GM12878 (cell line): Measurements from ENCODE around the gene PLXNA4. TPM values are rescaled to one million over a fixed set of nuclear protein-coding genes. Genes with fewer than 3 reads are reported as not detected.

ENCODE experiments used
- ATAC-seq: fragments of 200-7000 bp; cut with Tn5 transposase; 3 replicates; pipeline ENCODE4 v1.9.1; 2020; ENCODE audit warnings: mild to moderate bottlenecking, moderate library complexity
- BruUV-seq: library from RNA; stranded (reverse); fragments of 400-500 nt; replicated peaks from 2 replicates; lab custom pipeline; 2021; lab: Mats Ljungman, UMichigan
- CTCF ChIA-PET: fragments of 300-600 bp; sonication (Branson Sonifier 250); formaldehyde crosslinking; extraction: SDS; loops from one replicate; lab custom pipeline; 2021; ENCODE audit warnings: inconsistent platforms; lab: Yijun Ruan, JAX
- POLR2A ChIA-PET: fragments of 350-600 bp; formaldehyde crosslinking; extraction: SDS; loops from one replicate; lab custom pipeline; 2021; ENCODE audit warnings: inconsistent platforms; lab: Charles Lee
- RAD21 ChIA-PET: fragments of 300-600 bp; sonication (Branson Sonifier 250); formaldehyde crosslinking; loops from one replicate; lab custom pipeline; 2023; ENCODE audit warnings: antibody characterized with exemption; ENCODE audit not compliant: unreplicated experiment; lab: Charles Lee
- SMC1A ChIA-PET: fragments of 300-600 bp; sonication (Branson Sonifier 250); formaldehyde crosslinking; loops from one replicate; lab custom pipeline; 2023; ENCODE audit not compliant: unreplicated experiment, uncharacterized antibody; lab: Charles Lee
- DNase-seq: peaks from one replicate; pipeline ENCODE4 v3.0.0-alpha.2; 2011; ENCODE audit warnings: low read depth, low spot score
- FAIRE-seq: peaks from 3 replicates; lab custom pipeline; 2011; peaks lifted over from hg19 to GRCh38; lab: Jason Lieb, UNC
- H2AFZ ChIP-seq: 2 replicates; pipeline ENCODE4 v1.6.0; 2011; ENCODE audit warnings: low read depth, low read length, control low read depth; ENCODE audit not compliant: control insufficient read depth
- H3K27ac ChIP-seq: 2 replicates; pipeline ENCODE4 v1.5.1; 2011; ENCODE audit warnings: control low read depth; ENCODE audit not compliant: control insufficient read depth, insufficient read depth
- H3K27me3 ChIP-seq, 2 experiments: replicated peaks in 1 of 2; 2 replicates each; pipeline versions ENCODE4 v1.6.0 to v1.6.1; 2011; ENCODE audit warnings: low read length in 1 of 2; ENCODE audit not compliant: control insufficient read depth in 2 of 2, insufficient read depth in 2 of 2
- H3K36me3 ChIP-seq, 2 experiments: 2 replicates each; pipeline ENCODE4 v1.5.1; 2011; ENCODE audit warnings: low read length in 1 of 2; ENCODE audit not compliant: control insufficient read depth in 2 of 2, insufficient read depth in 2 of 2
- H3K4me1 ChIP-seq: 2 replicates; pipeline ENCODE4 v1.6.1; 2011; ENCODE audit warnings: mild to moderate bottlenecking, low read length, moderate library complexity, mixed read lengths; ENCODE audit not compliant: control insufficient read depth, insufficient read depth
- H3K4me2 ChIP-seq: 2 replicates; pipeline ENCODE4 v1.6.0; 2011; ENCODE audit warnings: control low read depth; ENCODE audit not compliant: control insufficient read depth, insufficient read depth
- H3K4me3 ChIP-seq: fragments of 200-600 bp; sonication (generic); 2 replicates; pipeline ENCODE4 v1.5.1; 2016
- H3K79me2 ChIP-seq: 2 replicates; pipeline ENCODE4 v1.6.0; 2011; ENCODE audit warnings: low read length; ENCODE audit not compliant: control insufficient read depth, insufficient read depth
- H3K9ac ChIP-seq: 2 replicates; pipeline ENCODE4 v1.8.0; 2011; ENCODE audit warnings: low read length, control low read depth, mixed read lengths; ENCODE audit not compliant: control insufficient read depth, insufficient read depth
- H3K9me3 ChIP-seq: replicated peaks from 3 replicates; pipeline ENCODE4 v1.5.1; 2011; ENCODE audit warnings: mild to moderate bottlenecking, low read length; ENCODE audit not compliant: control insufficient read depth, insufficient read depth
- H4K20me1 ChIP-seq: 2 replicates; pipeline ENCODE4 v1.6.0; 2011; ENCODE audit not compliant: control insufficient read depth, insufficient read depth
- BHLHE40 ChIP-seq, 2 experiments: fragments of 450-650 bp in 1 of 2; IDR thresholded peaks; 2 replicates each; pipeline ENCODE4 v1.6.1; 2011 to 2017; ENCODE audit warnings: low read depth in 2 of 2, borderline replicate concordance in 1 of 2, improper control_type of control experiment in 1 of 2, low read length in 1 of 2, mild to moderate bottlenecking in 1 of 2
- CEBPZ ChIP-seq: fragments of 150-350 bp; IDR thresholded peaks from 2 replicates; pipeline ENCODE4 v1.6.1; 2016; ENCODE audit warnings: low read depth, low read length
- CHD1 ChIP-seq: IDR thresholded peaks from 2 replicates; pipeline ENCODE4 v1.6.1; 2012; ENCODE audit warnings: low read depth, low read length, improper control_type of control experiment
- CREM ChIP-seq: IDR thresholded peaks from 2 replicates; pipeline ENCODE4 v1.6.1; 2014; ENCODE audit warnings: antibody characterized with exemption, low read depth
- HSF1 ChIP-seq: fragments of 150-350 bp; IDR thresholded peaks from 2 replicates; pipeline ENCODE4 v1.6.1; 2014; ENCODE audit warnings: mild to moderate bottlenecking, low read depth, low read length
- IRF4 ChIP-seq: IDR thresholded peaks from 2 replicates; pipeline ENCODE4 v1.6.1; 2011; ENCODE audit warnings: low read depth, low read length
- IRF5 ChIP-seq: fragments of 450-650 bp; IDR thresholded peaks from 2 replicates; pipeline ENCODE4 v1.6.1; 2017; ENCODE audit warnings: borderline replicate concordance
- MTA2 ChIP-seq: fragments of 450-650 bp; IDR thresholded peaks from 2 replicates; pipeline ENCODE4 v1.6.1; 2016; ENCODE audit warnings: low read depth, mild to moderate bottlenecking, moderate library complexity
- SUZ12 ChIP-seq: fragments of 200-600 bp; sonication (generic); IDR thresholded peaks from one replicate; pipeline ENCODE4 v1.6.1; 2018; ENCODE audit warnings: antibody characterized with exemption, mild to moderate bottlenecking; ENCODE audit not compliant: unreplicated experiment
- TCF12 ChIP-seq: IDR thresholded peaks from 2 replicates; pipeline ENCODE4 v1.6.1; 2011; ENCODE audit warnings: low read depth, mild to moderate bottlenecking, low read length
- YY1 ChIP-seq: IDR thresholded peaks from 2 replicates; pipeline ENCODE4 v1.6.1; 2011; ENCODE audit warnings: low read depth, mild to moderate bottlenecking, low read length
- ZBTB4 ChIP-seq: fragments of 450-650 bp; formaldehyde crosslinking; IDR thresholded peaks from 2 replicates; pipeline ENCODE4 v1.4.0; 2022; ENCODE audit warnings: mild to moderate bottlenecking, moderate library complexity
- ZNF207 ChIP-seq: fragments of 450-650 bp; IDR thresholded peaks from 2 replicates; pipeline ENCODE4 v1.6.1; 2014; ENCODE audit warnings: antibody characterized with exemption, mild to moderate bottlenecking, borderline replicate concordance
- ZNF217 ChIP-seq: fragments of 450-650 bp; IDR thresholded peaks from 2 replicates; pipeline ENCODE4 v1.6.1; 2017; ENCODE audit warnings: antibody characterized with exemption, mild to moderate bottlenecking
- WGBS: methylation state at CpG from one replicate; pipeline ENCODE4 v1.1.6; 2016; ENCODE audit warnings: low lambda C conversion rate; ENCODE audit not compliant: insufficient replicate concordance, insufficient coverage; ENCODE audit errors: missing lambda C conversion rate; 5-methylcytosine and 5-hydroxymethylcytosine counted together
- in situ Hi-C: fragments of 300-500 bp; cut with MboI; formaldehyde crosslinking; loops from 9 replicates; pipeline ENCODE4 v1.14.3; 2018; ENCODE audit warnings: mixed read lengths
- intact Hi-C: fragments of 100-400 bp; cut with micrococcal nuclease; formaldehyde crosslinking; loops from one replicate; pipeline ENCODE4 v1.14.2; 2022; ENCODE audit not compliant: unreplicated experiment
- polyA plus RNA-seq, 11 experiments: library from polyadenylated mRNA; depleted of rRNA in 4 of 11; unstranded in 6 of 11; stranded (reverse) in 5 of 11; fragments of >200 nt; fragmentation: Nextera tagmentation in 4 of 11; fragmentation: Illumina TruSeq in 1 of 11; extraction: Ambion mirVana in 4 of 11; extraction: Trizol in 1 of 11; gene quantifications; 1 replicate in 1 of 11; 2 replicates in 10 of 11; pipeline versions ENCODE4 v1.2.1 to v1.2.3, GENCODE V29; 2011 to 2016; ENCODE audit warnings: inconsistent platforms in 2 of 11, missing spikeins in 2 of 11, low read depth in 1 of 11
- total RNA-seq, 4 experiments: library from RNA; depleted of rRNA in 3 of 4; stranded (reverse); fragments of >200 nt in 3 of 4; fragmentation: Illumina TruSeq in 1 of 4; extraction: Trizol in 1 of 4; gene quantifications; 2 replicates each; pipeline versions ENCODE4 v1.2.1 to v1.2.3, GENCODE V29; 2013 to 2021

Gene PLXNA4
- total and polyA plus RNA-seq, 10 of the 15 experiments (the other 5 are each of a cell fraction or from before 2014, with no cell fraction given): 0.03 TPM; not detected in 9

GRCh38 chr7:132103718-132104117 lies 472.6 kb downstream of the PLXNA4 start (continued):
- TF ChIP-seq ZBTB4 (CRISPR knock-in tag) (no peak), HSF1 (no peak), ZNF217 (no peak), ZNF207 (no peak), BHLHE40 (IDR thresholded peaks at IDR 0.05; ENCODE audit: borderline replicate concordance in 1 of 2, low read depth in 2 of 2, low read length in 1 of 2) (no peak), CREM (no peak), TCF12 (no peak), CHD1 (no peak), MTA2 (no peak)
- TF ChIP-seq, all 136 proteins: peak for 0

- no peak for FAIRE-seq
- no peaks in the 10 kb centered on the region for H3K9me3 ChIP-seq
- no peak overlapping the region for H3K4me3 ChIP-seq
- peaks cover 1 to 2% of the 10 kb centered on the region in 2 experiments; a peak in 3 of 4 replicates for H3K27me3 ChIP-seq
- H4K20me1 ChIP-seq: no peaks in the 10 kb centered on the region
- ChIA-PET SMC1A (no interaction called here), CTCF (no interaction called here), RAD21 (no interaction called here), POLR2A (no interaction called here)
- 8% methylated on average over 10 of the region's 10 CpGs for WGBS
- H3K36me3 ChIP-seq: no peaks in the 10 kb centered on the region
- no peak overlapping the region for H3K4me2 ChIP-seq
- no peaks in the 10 kb centered on the region for H3K4me1 ChIP-seq
- BruUV-seq: no TSS peak
- no peak for DNase-seq
- intact Hi-C loops: no loop called here
- no peak for ATAC-seq
- in situ Hi-C loops: no loop called here
- H3K27ac ChIP-seq: no peak overlapping the region
- H3K9ac ChIP-seq: no peak overlapping the region
- no peaks in the 10 kb centered on the region for H3K79me2 ChIP-seq
- no peak overlapping the region for H2AFZ ChIP-seq
- TF ChIP-seq YY1: no peak
- TF ChIP-seq CEBPZ: no peak
- no peak for TF ChIP-seq SUZ12
- TF ChIP-seq IRF4: no peak
- no peak for TF ChIP-seq BHLHE40 (IDR thresholded peaks at IDR 0.05; ENCODE audit: borderline replicate concordance in 1 of 2, low read depth in 2 of 2, low read length in 1 of 2)
- TF ChIP-seq IRF5: no peak
Measured at GRCh38 chr7:132102942-132103341, 473.3 kb downstream of the PLXNA4 start.
